Small intestine (tissue), 7 donors: Measurements from ENCODE around the gene RGSL1. TPM values are rescaled to one million over a fixed set of nuclear protein-coding genes. Genes with fewer than 3 reads are reported as not detected.

ENCODE experiments used
- DNase-seq, 2 donors: peaks; one replicate each; pipeline versions ENCODE4 v3.0.0 to v3.0.0-alpha.2; 2013
- FAIRE-seq: peaks from 2 replicates; lab custom pipeline; 2012; peaks lifted over from hg19 to GRCh38; lab: Jason Lieb, UNC
- H3K27ac ChIP-seq, 3 donors: one replicate each; pipeline ENCODE4 v1.5.1; 2013; ENCODE audit warnings: low read length in 2 of 3, mild to moderate bottlenecking in 2 of 3, control low read depth in 1 of 3, inconsistent platforms in 1 of 3, low read depth in 1 of 3, moderate library complexity in 1 of 3
- H3K27me3 ChIP-seq, 3 donors: one replicate each; pipeline ENCODE4 v1.6.1; 2013; ENCODE audit warnings: low read length in 3 of 3, inconsistent platforms in 1 of 3; ENCODE audit not compliant: control insufficient read depth in 3 of 3, insufficient read depth in 3 of 3
- H3K36me3 ChIP-seq, 3 donors: one replicate each; pipeline ENCODE4 v1.6.1; 2013; ENCODE audit warnings: low read length in 3 of 3, inconsistent platforms in 1 of 3, low read depth in 1 of 3, mild to moderate bottlenecking in 1 of 3, moderate library complexity in 1 of 3; ENCODE audit not compliant: control insufficient read depth in 3 of 3, insufficient read depth in 2 of 3
- H3K4me1 ChIP-seq, 3 donors: one replicate each; pipeline ENCODE4 v1.6.1; 2013; ENCODE audit warnings: low read length in 2 of 3, inconsistent platforms in 1 of 3, low read depth in 1 of 3, mild to moderate bottlenecking in 1 of 3, moderate library complexity in 1 of 3; ENCODE audit not compliant: control insufficient read depth in 3 of 3, insufficient read depth in 2 of 3
- H3K4me3 ChIP-seq, 3 donors: one replicate each; pipeline ENCODE4 v1.5.1; 2013; ENCODE audit warnings: low read length in 3 of 3, control low read depth in 1 of 3, inconsistent platforms in 1 of 3, low read depth in 1 of 3, mild to moderate bottlenecking in 1 of 3, moderate library complexity in 1 of 3
- H3K9me3 ChIP-seq, 2 donors: one replicate each; pipeline ENCODE4 v1.6.1; 2013; ENCODE audit warnings: low read depth in 1 of 2, low read length in 1 of 2; ENCODE audit not compliant: control insufficient read depth in 2 of 2, insufficient read depth in 1 of 2
- WGBS, 3 donors: extraction: QIAGEN DNeasy Blood & Tissue Kit; methylation state at CpG; one replicate each; pipeline ENCODE4 v1.1.7; 2013; 5-methylcytosine and 5-hydroxymethylcytosine counted together
- polyA plus RNA-seq, 4 donors: library from polyadenylated mRNA; stranded (reverse) in 3 of 4; unstranded in 1 of 4; fragments of 200-250 nt in 3 of 4; fragments of 120-200 nt in 1 of 4; gene quantifications; one replicate each; pipeline versions ENCODE4 v1.2.1 to v1.2.3, GENCODE V29; 2013
- donor health status: healthy with polysubstance abuse.
- donor health status: control.
- donor health status: control.
- donor health status: Bipolar disorder and iron deficiency.
- donor health status: healthy.

RGSL1 gene
- polyA plus RNA-seq, 4 donors, result not detected

- WGBS, 3 donors, result 61 to 80% (median 70%) methylated on average over 1 of the region's 1 CpG
- FAIRE-seq, result no peak
- Histone ChIP-seq H3K4me3 (no peak overlapping the region), H3K4me1 (no peaks in the 10 kb centered on the region), H3K9me3 (peaks cover 0 to 1% of the 10 kb centered on the region in 2 donors), H3K27me3 (no peaks in the 10 kb centered on the region), H3K36me3 (no peaks in the 10 kb centered on the region), H3K27ac (no peak overlapping the region)
- DNase-seq, result no peak
These were observed 39.2 kb upstream of the RGSL1 start for GRCh38 chr1:182410620-182411273.

GRCh38 chr1:182413486-182413885 is 36.5 kb upstream of the RGSL1 start:
- Histone ChIP-seq H3K27ac (no peak overlapping the region), H3K4me3 (no peak overlapping the region), H3K4me1 (no peaks in the 10 kb centered on the region), H3K36me3 (no peaks in the 10 kb centered on the region), H3K27me3 (no peaks in the 10 kb centered on the region), H3K9me3 (no peaks in the 10 kb centered on the region)
- DNase-seq, result no peak
- WGBS, 3 donors, result 71 to 83% (median 73%) methylated on average over 3 of the region's 3 CpGs
- no peak for FAIRE-seq

GRCh38 chr1:182413969-182414368 is 36.0 kb upstream of the RGSL1 start:
- no peaks in the 10 kb centered on the region for H3K27me3 ChIP-seq
- H3K4me1 ChIP-seq, result no peaks in the 10 kb centered on the region
- H3K27ac ChIP-seq, result no peak overlapping the region
- no peaks in the 10 kb centered on the region for H3K9me3 ChIP-seq
- no peak for FAIRE-seq
- H3K36me3 ChIP-seq, result no peaks in the 10 kb centered on the region
- 83 to 86% (median 86%) methylated on average over 6 of the region's 6 CpGs for WGBS, 3 donors
- no peak for DNase-seq
- no peak overlapping the region for H3K4me3 ChIP-seq

GRCh38 chr1:182415789-182416188 is 34.2 kb upstream of the RGSL1 start:
- Histone ChIP-seq H3K4me3 (no peak overlapping the region), H3K36me3 (no peaks in the 10 kb centered on the region), H3K4me1 (no peaks in the 10 kb centered on the region), H3K27ac (no peak overlapping the region), H3K27me3 (no peaks in the 10 kb centered on the region), H3K9me3 (no peaks in the 10 kb centered on the region)
- FAIRE-seq (no peak), DNase-seq (no peak)
- WGBS, 3 donors, result 50 to 64% (median 64%) methylated on average over 1 of the region's 1 CpG

GRCh38 chr1:182426442-182427430 is 23.2 kb upstream of the RGSL1 start:
- H3K9me3 ChIP-seq, result no peaks in the 10 kb centered on the region
- no peaks in the 10 kb centered on the region for H3K4me1 ChIP-seq
- H3K4me3 ChIP-seq, result no peak overlapping the region
- 65 to 75% (median 73%) methylated on average over 7 of the region's 7 CpGs for WGBS, 3 donors
- no peaks in the 10 kb centered on the region for H3K27me3 ChIP-seq
- H3K36me3 ChIP-seq, result no peaks in the 10 kb centered on the region
- FAIRE-seq (no peak), DNase-seq (no peak)
- H3K27ac ChIP-seq, result no peak overlapping the region

GRCh38 chr1:182428043-182428442 is 21.9 kb upstream of the RGSL1 start:
- no peaks in the 10 kb centered on the region for H3K4me1 ChIP-seq
- no peaks in the 10 kb centered on the region for H3K27me3 ChIP-seq
- no peaks in the 10 kb centered on the region for H3K36me3 ChIP-seq
- FAIRE-seq (no peak), DNase-seq (no peak)
- WGBS, 3 donors, result 90 to 98% (median 92%) methylated on average over 2 of the region's 2 CpGs
- no peak overlapping the region for H3K27ac ChIP-seq
- no peaks in the 10 kb centered on the region for H3K9me3 ChIP-seq
- H3K4me3 ChIP-seq, result no peak overlapping the region

- 69 to 83% (median 74%) methylated on average over 11 of the region's 11 CpGs for WGBS, 3 donors
These were observed 19.5 kb upstream of the RGSL1 start for GRCh38 chr1:182430263-182431068.

GRCh38 chr1:182431278-182431677 is 18.7 kb upstream of the RGSL1 start:
- Histone ChIP-seq H3K27ac (no peak overlapping the region), H3K4me1 (no peaks in the 10 kb centered on the region), H3K4me3 (no peak overlapping the region), H3K9me3 (no peaks in the 10 kb centered on the region), H3K27me3 (no peaks in the 10 kb centered on the region), H3K36me3 (no peaks in the 10 kb centered on the region)
- no peak for DNase-seq
- no peak for FAIRE-seq
- WGBS, 3 donors, result 64 to 79% (median 68%) methylated on average over 7 of the region's 7 CpGs

More at GRCh38 chr1:182430263-182431068, 19.5 kb upstream of the RGSL1 start:
- Histone ChIP-seq H3K9me3 (no peaks in the 10 kb centered on the region), H3K4me3 (no peak overlapping the region), H3K27me3 (no peaks in the 10 kb centered on the region), H3K36me3 (no peaks in the 10 kb centered on the region), H3K4me1 (no peaks in the 10 kb centered on the region), H3K27ac (no peak overlapping the region)
- DNase-seq (peak in 1 of 2 donors; percentile 5), FAIRE-seq (no peak)
